Lower leg skin (tissue), 4 donors: ENCODE data around the gene JAGN1. TPM values are rescaled to one million over a fixed set of nuclear protein-coding genes. Genes with fewer than 3 reads are reported as not detected.
"Not testable (repeated sequence)": the region's sequence is repeated elsewhere in the genome, so short reads cannot be mapped to it uniquely, and the experiment has no call there.

Experiments used
- DNase-seq, 2 donors: peaks; one replicate each; pipeline ENCODE4 v3.0.0-alpha.2; 2019; ENCODE audit warnings: low spot score in 2 of 2
- H3K4me3 ChIP-seq: fragments of 200-600 bp; sonication (generic); 2 replicates; pipeline ENCODE4 v1.5.1; 2017; ENCODE audit warnings: mild to moderate bottlenecking, low read depth; ENCODE audit not compliant: poor library complexity, severe bottlenecking
- CTCF ChIP-seq, 3 donors: fragments of 450-650 bp; IDR thresholded peaks; one replicate each; pipeline ENCODE4 v1.5.1; 2016; ENCODE audit warnings: antibody characterized with exemption in 3 of 3, mild to moderate bottlenecking in 3 of 3, moderate library complexity in 2 of 3
- POLR2A ChIP-seq, 2 donors: fragments of 450-650 bp; IDR thresholded peaks; one replicate each; pipeline ENCODE4 v1.6.1; 2016 to 2017; ENCODE audit warnings: antibody characterized with exemption in 2 of 2, mild to moderate bottlenecking in 1 of 2, moderate library complexity in 1 of 2
- WGBS, 2 donors: methylation state at CpG; one replicate each; pipeline ENCODE4 v1.1.5; 2018; 5-methylcytosine and 5-hydroxymethylcytosine counted together
- intact Hi-C: fragments of 100-400 bp; cut with DNase I; formaldehyde crosslinking; loops from one replicate; pipeline ENCODE4 v1.15.0; 2023; ENCODE audit warnings: low total_unique reads
- total RNA-seq, 4 donors: library from RNA; depleted of rRNA; stranded (reverse); fragments of >200 nt; gene quantifications; one replicate each; pipeline ENCODE4 v1.1.0, GENCODE V29; 2016

The JAGN1 gene
- total RNA-seq, 4 donors from 2014 or later: 39.2 to 70.6 (median 51.0) TPM

DNA sequence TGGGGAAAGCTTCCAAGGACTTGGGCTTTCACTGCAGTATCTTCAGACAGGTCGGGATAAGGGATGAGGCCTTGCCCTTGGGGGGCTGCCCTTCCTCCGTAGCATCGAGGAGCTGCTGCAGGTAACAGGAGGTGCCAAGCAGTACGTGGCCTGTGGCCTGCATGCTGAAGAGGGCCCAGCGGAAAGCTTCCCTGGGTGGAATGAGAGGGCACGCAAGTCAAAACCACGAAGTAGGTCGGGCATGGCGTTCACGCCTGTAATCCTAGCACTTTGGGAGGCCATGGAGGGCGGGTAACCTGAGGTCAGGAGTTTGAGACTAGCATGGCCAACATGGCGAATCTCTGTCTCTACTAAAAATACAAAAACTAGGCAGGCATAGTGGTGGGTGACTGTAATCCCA, 23.3 kb upstream of the JAGN1 start:
- H3K4me3 ChIP-seq: no peak overlapping the region
- intact Hi-C loops: no loop called here
- 82 to 91% methylated on average over 12 of the region's 12 CpGs for WGBS, 2 donors
- TF ChIP-seq CTCF (IDR thresholded peaks at IDR 0.05): no peak
- no peak for TF ChIP-seq POLR2A (IDR thresholded peaks at IDR 0.05)
- DNase-seq: no peak

GRCh38 chr3:9869955-9870354, 20.5 kb upstream of the JAGN1 start:
- intact Hi-C loops: no loop called here
- H3K4me3 ChIP-seq: no peak overlapping the region
- no peak for DNase-seq
- 68 to 72% methylated on average over 5 of the region's 5 CpGs for WGBS, 2 donors
- TF ChIP-seq CTCF (IDR thresholded peaks at IDR 0.05) (no peak), POLR2A (IDR thresholded peaks at IDR 0.05) (no peak)

GRCh38 chr3:9870978-9871377, 19.4 kb upstream of the JAGN1 start:
- no peak for TF ChIP-seq POLR2A (IDR thresholded peaks at IDR 0.05)
- TF ChIP-seq CTCF (IDR thresholded peaks at IDR 0.05): no peak
- no peak overlapping the region for H3K4me3 ChIP-seq
- DNase-seq: no peak
- intact Hi-C loops: no loop called here
- WGBS, 2 donors: 78 to 85% methylated on average over 1 of the region's 1 CpG

DNA sequence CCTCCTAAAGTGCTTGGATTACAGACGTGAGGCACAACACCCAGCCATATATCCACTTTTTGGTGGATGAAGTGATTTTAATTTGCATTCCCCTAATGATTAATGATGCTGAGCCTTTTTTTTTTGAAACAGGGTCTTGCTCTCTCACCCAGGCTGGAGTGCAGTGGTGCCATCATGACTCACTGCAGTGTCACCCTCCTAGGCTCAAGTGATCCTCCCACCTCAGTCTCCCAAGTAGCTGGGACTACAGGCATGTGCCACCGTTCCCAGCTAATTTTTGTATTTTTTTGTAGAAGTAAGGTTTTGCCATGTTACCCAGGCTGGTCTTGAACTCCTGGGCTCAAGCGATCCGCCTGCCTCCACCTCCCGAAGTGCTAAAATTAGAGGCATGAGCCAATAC, 18.3 kb upstream of the JAGN1 start:
- H3K4me3 ChIP-seq, DNase-seq, intact Hi-C loops: not testable (repeated sequence)
- WGBS, 2 donors: 95 to 97% methylated on average over 5 of the region's 5 CpGs

DNA sequence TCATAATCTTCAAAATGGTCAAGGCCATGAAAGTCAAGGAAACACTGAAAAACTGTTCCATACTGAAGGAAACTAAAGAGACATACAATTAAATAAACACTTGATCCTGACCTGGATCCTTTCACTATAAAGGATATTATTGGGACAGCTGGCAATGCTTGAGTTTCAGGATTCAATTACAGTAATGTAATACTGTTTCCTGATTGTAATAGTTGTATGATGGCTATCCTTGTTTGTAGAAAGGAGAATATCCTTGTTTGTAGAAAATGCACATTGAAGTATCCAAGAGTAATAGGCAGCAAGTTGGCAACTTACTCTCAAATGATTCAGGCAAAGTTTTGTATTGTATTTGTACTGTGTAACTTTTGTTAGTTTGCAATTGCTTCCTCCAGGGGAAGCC, 15.0 kb upstream of the JAGN1 start:
- no peak overlapping the region for H3K4me3 ChIP-seq
- no peak for DNase-seq
- intact Hi-C loops: no loop called here
- TF ChIP-seq POLR2A (IDR thresholded peaks at IDR 0.05) (no peak), CTCF (IDR thresholded peaks at IDR 0.05) (no peak)

- DNase-seq, H3K4me3 ChIP-seq, intact Hi-C loops: not testable (repeated sequence)
- WGBS, 2 donors: 86 to 89% methylated on average over 4 of the region's 4 CpGs
Observed at GRCh38 chr3:9876255-9876654, 14.2 kb upstream of the JAGN1 start.

DNA sequence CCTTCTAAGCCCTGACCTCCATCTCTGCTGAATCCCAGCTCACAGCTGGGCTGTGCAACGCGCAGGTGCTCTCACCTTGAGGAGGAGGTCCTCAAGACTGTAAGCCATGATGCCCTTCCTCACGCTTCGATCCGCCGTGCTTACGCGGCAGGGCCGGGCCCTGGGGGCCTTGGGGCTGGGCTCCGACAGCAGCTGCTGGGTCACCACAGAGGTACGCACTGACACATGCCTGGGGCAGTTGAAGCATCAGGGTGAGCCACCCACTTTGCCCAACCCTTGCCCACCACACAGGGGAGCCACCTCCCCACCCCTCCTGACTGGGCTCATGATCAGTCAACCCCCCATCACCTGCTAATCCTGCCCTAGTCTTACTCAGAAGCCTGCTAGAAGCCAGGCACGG, 13.4 kb upstream of the JAGN1 start:
- intact Hi-C loops: no loop called here
- DNase-seq: no peak
- no peak overlapping the region for H3K4me3 ChIP-seq
- WGBS, 2 donors: 91 to 92% methylated on average over 11 to 12 of the region's 12 CpGs
- TF ChIP-seq POLR2A (IDR thresholded peaks at IDR 0.05): no peak
- no peak for TF ChIP-seq CTCF (IDR thresholded peaks at IDR 0.05)
